Activated CD4-positive, alpha-beta T cell treated with anti-CD3 and anti-CD28 coated beads, Interleukin-2, amount 50 U/mL, for 24 hours (primary cell): ENCODE data around the gene GALNT5.
"Not testable (repeated sequence)": the region's sequence is repeated elsewhere in the genome, so short reads cannot be mapped to it uniquely, and the experiment has no call there.

Experiments
- DNase-seq, 2 donors: peaks; one replicate each; pipeline ENCODE4 v3.0.0-alpha.2; 2020; ENCODE audit warnings: low read depth in 1 of 2, low spot score in 1 of 2

The GALNT5 gene

GRCh38 chr2:157324331-157324843 lies 66.9 kb downstream of the GALNT5 start:
- no peak for DNase-seq

GRCh38 chr2:157325786-157326185 lies 68.3 kb downstream of the GALNT5 start, which contains the start of gene ERMN:
Gene ERMN (minus strand): TSS chr2:157325824. CDS start chr2:157325642, 182 bp downstream.
- DNase-seq: no peak

- DNase-seq: no peak
Measured at GRCh38 chr2:157326698-157327097, 69.2 kb downstream of the GALNT5 start.

- no peak for DNase-seq
Measured at GRCh38 chr2:157327200-157327599, 69.7 kb downstream of the GALNT5 start.

GRCh38 chr2:157327621-157328500 lies 70.4 kb downstream of the GALNT5 start:
- peak; percentile 80 to 87 for DNase-seq

GRCh38 chr2:157329524-157329923 lies 72.0 kb downstream of the GALNT5 start:
- DNase-seq: no peak

- DNase-seq: no peak
Measured at GRCh38 chr2:157333304-157334047, 76.0 kb downstream of the GALNT5 start.

- no peak for DNase-seq
Measured at GRCh38 chr2:157334335-157334734, 76.8 kb downstream of the GALNT5 start.

- DNase-seq: no peak
Measured at GRCh38 chr2:157334797-157335196, 77.3 kb downstream of the GALNT5 start.

- peak in 1 of 2 donors; percentile 49 for DNase-seq
Measured at GRCh38 chr2:157336137-157337010, 78.9 kb downstream of the GALNT5 start.

- DNase-seq: no peak
Measured at GRCh38 chr2:157337978-157338377, 80.5 kb downstream of the GALNT5 start.

- no peak for DNase-seq
Measured at GRCh38 chr2:157339965-157340655, 82.6 kb downstream of the GALNT5 start.

GRCh38 chr2:157341381-157341780 lies 83.9 kb downstream of the GALNT5 start:
- not testable (repeated sequence) for DNase-seq

GRCh38 chr2:157345647-157346389 lies 88.3 kb downstream of the GALNT5 start:
- DNase-seq: no peak

GRCh38 chr2:157348291-157348921 lies 90.9 kb downstream of the GALNT5 start:
- no peak for DNase-seq

- no peak for DNase-seq
Measured at GRCh38 chr2:157349949-157350515, 92.5 kb downstream of the GALNT5 start.

GRCh38 chr2:157355618-157356017 lies 98.1 kb downstream of the GALNT5 start:
- DNase-seq: no peak

GRCh38 chr2:157359628-157360027 lies 102.1 kb downstream of the GALNT5 start:
- no peak for DNase-seq

- DNase-seq: no peak
Measured at GRCh38 chr2:157361526-157361925, 104.0 kb downstream of the GALNT5 start.
